Hematopoietic multipotent progenitor cell treated with erythropoietin and hydrocortisone succinate and interleukin-3 and kit ligand, for 8 days (in vitro differentiated cells): ENCODE measurements around the gene TTLL8.

Experiments
- DNase-seq: peaks from one replicate; pipeline ENCODE4 v3.0.0-alpha.2; 2015

The TTLL8 gene

GRCh38 chr22:50040717-50041116, 17.4 kb downstream of the TTLL8 start:
- no peak for DNase-seq

- DNase-seq, result no peak
Observed at GRCh38 chr22:50039669-50040443, 18.2 kb downstream of the TTLL8 start.

GRCh38 chr22:50035976-50036724, 21.9 kb downstream of the TTLL8 start:
- no peak for DNase-seq

GRCh38 chr22:50035131-50035881, 22.8 kb downstream of the TTLL8 start:
- no peak for DNase-seq

GRCh38 chr22:50034126-50035081, 23.7 kb downstream of the TTLL8 start:
- DNase-seq, result no peak

- no peak for DNase-seq
Observed at GRCh38 chr22:50032941-50033601, 25.0 kb downstream of the TTLL8 start.

GRCh38 chr22:50032109-50032871, 25.8 kb downstream of the TTLL8 start:
- no peak for DNase-seq

- no peak for DNase-seq
Observed at GRCh38 chr22:50031189-50032091, 26.7 kb downstream of the TTLL8 start.

GRCh38 chr22:50030297-50031188, 27.6 kb downstream of the TTLL8 start:
- DNase-seq, result peak; percentile 75

GRCh38 chr22:50027639-50028537, 30.2 kb downstream of the TTLL8 start:
- DNase-seq, result peak; percentile 12

GRCh38 chr22:50025993-50026392, 32.1 kb downstream of the TTLL8 start:
- no peak for DNase-seq

- no peak for DNase-seq
Observed at GRCh38 chr22:50022171-50022819, 35.8 kb downstream of the TTLL8 start.

GRCh38 chr22:50020606-50021005, 37.5 kb downstream of the TTLL8 start:
- no peak for DNase-seq

GRCh38 chr22:50019316-50019715, 38.8 kb downstream of the TTLL8 start:
- no peak for DNase-seq

- DNase-seq, result no peak
Observed at GRCh38 chr22:50018608-50019285, 39.4 kb downstream of the TTLL8 start.

GRCh38 chr22:50017701-50018224, 40.3 kb downstream of the TTLL8 start:
- no peak for DNase-seq
